ENCODE results near the gene YWHAG.
A peak's percentile ranks its signal among the peaks of the same experiment; 100 is the strongest.
"Not testable (repeated sequence)": the region's sequence is repeated elsewhere in the genome, so short reads cannot be mapped to it uniquely, and the experiment has no call there.

The YWHAG gene

DNA sequence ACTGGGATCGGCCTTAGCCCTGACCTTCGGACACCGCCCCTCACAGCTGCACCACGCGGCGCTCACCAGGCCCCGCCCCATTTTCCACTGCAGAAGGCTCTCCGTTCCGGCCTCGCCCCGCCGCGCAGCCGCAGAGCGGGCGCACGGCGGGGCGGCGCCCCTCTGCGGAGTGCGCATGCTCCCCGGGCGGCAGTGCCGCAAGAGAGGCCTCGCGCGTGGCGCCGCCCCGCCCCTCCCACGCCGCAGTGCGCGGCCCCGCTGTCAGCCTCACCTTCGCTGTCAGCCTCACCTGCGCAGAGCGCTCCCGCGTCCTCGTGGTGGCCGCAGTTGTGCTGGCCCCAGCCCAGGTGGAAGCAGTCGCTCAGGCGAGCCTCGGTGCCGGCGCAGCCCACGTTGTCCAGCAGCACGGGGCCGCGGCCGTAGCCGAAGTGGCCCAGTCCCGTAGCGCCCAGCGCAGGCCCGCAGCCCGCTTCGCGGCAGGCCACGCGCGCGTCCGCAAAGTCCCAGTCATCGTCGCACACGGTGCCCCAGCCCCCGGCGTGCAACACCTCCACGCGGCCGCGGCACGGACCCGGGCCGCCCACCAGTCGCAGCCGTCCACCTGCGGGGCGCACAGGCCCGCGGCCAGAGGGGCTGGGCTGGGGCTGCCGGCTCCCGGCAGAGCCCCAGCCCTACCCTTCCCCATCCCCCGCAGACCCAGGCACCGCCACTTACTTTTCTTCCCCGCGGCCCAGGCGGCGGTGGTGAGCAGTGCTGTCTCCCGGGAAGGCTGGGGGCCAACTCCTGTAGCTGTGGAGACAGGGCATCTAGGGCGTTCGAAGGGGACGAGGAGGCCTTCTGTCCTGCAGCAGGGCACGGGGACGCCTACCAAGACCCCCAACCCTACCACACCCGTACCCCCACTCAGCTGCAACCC lies 34.6 kb upstream of the YWHAG start:
- TF ChIP-seq, protein P1, sequence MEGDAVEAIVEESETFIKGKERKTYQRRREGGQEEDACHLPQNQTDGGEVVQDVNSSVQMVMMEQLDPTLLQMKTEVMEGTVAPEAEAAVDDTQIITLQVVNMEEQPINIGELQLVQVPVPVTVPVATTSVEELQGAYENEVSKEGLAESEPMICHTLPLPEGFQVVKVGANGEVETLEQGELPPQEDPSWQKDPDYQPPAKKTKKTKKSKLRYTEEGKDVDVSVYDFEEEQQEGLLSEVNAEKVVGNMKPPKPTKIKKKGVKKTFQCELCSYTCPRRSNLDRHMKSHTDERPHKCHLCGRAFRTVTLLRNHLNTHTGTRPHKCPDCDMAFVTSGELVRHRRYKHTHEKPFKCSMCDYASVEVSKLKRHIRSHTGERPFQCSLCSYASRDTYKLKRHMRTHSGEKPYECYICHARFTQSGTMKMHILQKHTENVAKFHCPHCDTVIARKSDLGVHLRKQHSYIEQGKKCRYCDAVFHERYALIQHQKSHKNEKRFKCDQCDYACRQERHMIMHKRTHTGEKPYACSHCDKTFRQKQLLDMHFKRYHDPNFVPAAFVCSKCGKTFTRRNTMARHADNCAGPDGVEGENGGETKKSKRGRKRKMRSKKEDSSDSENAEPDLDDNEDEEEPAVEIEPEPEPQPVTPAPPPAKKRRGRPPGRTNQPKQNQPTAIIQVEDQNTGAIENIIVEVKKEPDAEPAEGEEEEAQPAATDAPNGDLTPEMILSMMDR (IDR thresholded peaks at IDR 0.05; ENCODE audit: low read depth, low read length): no peak
- peak; percentile 95 for DNase-seq
- Histone ChIP-seq H3K9me3 (ENCODE audit: severe bottlenecking) (no peaks in the 10 kb centered on the region), H3K27me3 (ENCODE audit: insufficient read depth, low read depth, severe bottlenecking) (no peaks in the 10 kb centered on the region), H3K4me3 (ENCODE audit: low read depth, low read length) (peak overlapping the region; percentile 64), H3K36me3 (no peaks in the 10 kb centered on the region; the same call in 1 of the 2 replicates), H3K27ac (peak overlapping the region; percentile 84)

DNA sequence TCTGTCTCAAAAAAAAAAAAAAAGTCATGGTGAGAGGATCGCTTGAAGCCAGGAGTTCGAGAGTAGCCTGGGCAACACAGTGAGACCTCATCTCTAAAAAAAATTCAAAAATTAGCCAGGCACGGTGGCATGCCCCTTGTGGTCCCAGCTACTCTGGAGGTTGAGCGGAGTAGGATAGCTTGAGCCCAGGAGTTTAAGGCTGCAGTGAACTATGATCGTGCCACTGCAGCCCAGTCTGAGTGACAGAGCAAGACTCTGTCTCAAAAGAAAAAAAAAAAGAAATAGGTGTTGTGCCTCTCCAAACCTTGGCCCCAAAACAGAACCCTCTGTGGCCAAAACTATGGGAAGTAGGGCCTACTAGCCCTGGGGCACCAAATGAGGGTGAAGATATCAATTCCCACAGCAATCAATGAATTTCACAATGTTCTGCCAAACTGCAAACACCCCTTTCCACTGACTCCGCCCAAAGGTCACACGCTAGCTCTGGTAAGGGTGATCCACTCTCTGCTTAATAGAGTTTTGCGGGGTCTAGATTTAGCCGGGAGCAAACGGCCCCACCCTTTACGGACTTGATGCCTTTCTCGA lies 33.8 kb upstream of the YWHAG start:
- Histone ChIP-seq H3K4me3 (ENCODE audit: low read depth, low read length) (peak overlapping the region; percentile 40), H3K36me3 (no peaks in the 10 kb centered on the region; the same call in 1 of the 2 replicates), H3K27me3 (ENCODE audit: insufficient read depth, low read depth, severe bottlenecking) (no peaks in the 10 kb centered on the region), H3K27ac (peak overlapping the region; percentile 84), H3K9me3 (ENCODE audit: severe bottlenecking) (no peaks in the 10 kb centered on the region)
- TF ChIP-seq, protein P1 (IDR thresholded peaks at IDR 0.05; ENCODE audit: low read depth, low read length): no peak
- DNase-seq: no peak

DNA sequence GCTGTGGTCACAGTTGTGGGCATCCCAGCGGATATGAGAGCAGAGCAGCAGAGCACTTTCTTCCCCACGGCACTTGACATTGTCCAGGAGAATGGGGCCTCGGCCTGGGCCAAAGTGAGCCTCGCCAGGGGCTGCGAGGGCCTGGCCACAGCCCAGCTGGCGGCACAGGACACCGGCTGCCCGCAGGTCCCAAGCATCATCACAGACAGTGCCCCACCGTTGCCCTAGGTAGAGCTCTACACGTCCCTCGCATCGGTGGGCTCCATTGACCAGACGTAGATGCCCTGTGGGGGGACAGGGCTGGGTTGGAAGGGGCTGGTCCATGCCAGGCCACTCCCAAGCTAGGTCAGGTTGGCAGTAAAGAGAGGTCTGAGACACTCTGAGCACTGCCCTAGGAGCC lies 31.3 kb upstream of the YWHAG start:
- no peak overlapping the region for H3K4me3 ChIP-seq (ENCODE audit: low read depth, low read length)
- DNase-seq: no peak
- H3K27me3 ChIP-seq (ENCODE audit: insufficient read depth, low read depth, severe bottlenecking): no peaks in the 10 kb centered on the region
- H3K36me3 ChIP-seq: no peaks in the 10 kb centered on the region; the same call in 1 of the 2 replicates
- H3K27ac ChIP-seq: no peak overlapping the region
- TF ChIP-seq, protein P1 (IDR thresholded peaks at IDR 0.05; ENCODE audit: low read depth, low read length): no peak
- H3K9me3 ChIP-seq (ENCODE audit: severe bottlenecking): no peaks in the 10 kb centered on the region

DNA sequence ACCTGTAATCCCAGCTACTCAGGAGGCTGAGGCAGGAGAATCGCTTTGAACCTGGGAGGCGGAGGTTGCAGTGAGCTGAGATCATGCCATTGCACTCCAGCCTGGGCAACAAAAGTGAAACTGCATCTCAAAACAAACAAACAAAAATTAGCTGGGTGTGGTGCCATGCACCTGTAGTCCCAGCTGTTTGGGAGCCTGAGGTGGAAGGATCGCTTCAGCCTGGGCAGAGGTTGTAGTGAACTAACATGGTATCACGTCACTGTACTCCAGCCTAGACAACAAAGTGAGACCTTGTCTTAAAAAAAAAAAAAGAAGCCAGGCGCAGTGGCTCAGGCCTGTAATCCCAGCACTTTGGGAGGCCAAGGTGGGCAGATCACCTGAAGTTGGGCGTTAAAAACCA lies 29.0 kb upstream of the YWHAG start:
- H3K9me3 ChIP-seq (ENCODE audit: severe bottlenecking); H3K36me3 ChIP-seq; DNase-seq; H3K4me3 ChIP-seq (ENCODE audit: low read depth, low read length); H3K27me3 ChIP-seq (ENCODE audit: insufficient read depth, low read depth, severe bottlenecking): not testable (repeated sequence)
- H3K27ac ChIP-seq: peak overlapping the region; percentile 71

DNA sequence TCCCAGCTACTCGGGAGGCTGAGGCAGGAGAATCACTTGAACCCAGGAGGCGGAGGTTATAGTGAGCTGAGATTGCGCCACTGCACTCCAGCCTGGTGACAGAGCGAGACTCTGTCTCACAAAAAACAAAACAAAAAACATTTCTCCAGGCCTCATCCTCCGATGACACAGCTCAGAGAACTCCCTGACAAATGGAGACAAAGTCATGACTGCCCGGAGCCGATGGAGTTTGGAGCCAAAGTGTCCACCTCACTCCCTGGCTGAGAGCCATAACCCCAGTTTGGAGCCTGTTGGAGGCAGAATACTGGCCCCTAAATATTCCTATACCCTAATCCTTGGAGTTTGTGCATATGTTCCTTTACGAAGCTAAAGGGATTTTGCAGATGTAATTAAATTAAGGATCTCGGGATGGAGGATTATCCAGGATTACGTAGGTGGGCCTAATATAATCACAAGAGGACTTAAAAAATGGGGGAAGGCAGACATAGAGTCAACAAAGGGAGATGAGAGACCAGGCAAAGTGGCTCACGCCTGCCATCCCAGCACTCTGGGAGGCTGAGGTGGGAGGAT lies 28.0 kb upstream of the YWHAG start:
- DNase-seq: peak; percentile 55
- Histone ChIP-seq H3K36me3 (no peaks in the 10 kb centered on the region; the same call in 1 of the 2 replicates), H3K27me3 (ENCODE audit: insufficient read depth, low read depth, severe bottlenecking) (no peaks in the 10 kb centered on the region), H3K4me3 (ENCODE audit: low read depth, low read length) (no peak overlapping the region), H3K9me3 (ENCODE audit: severe bottlenecking) (no peaks in the 10 kb centered on the region), H3K27ac (peak overlapping the region; percentile 71)
- TF ChIP-seq, protein P1 (IDR thresholded peaks at IDR 0.05; ENCODE audit: low read depth, low read length): no peak
